Colonic mucosa (tissue), 4 donors: ENCODE measurements around the gene ARHGAP10. TPM values are rescaled to one million over a fixed set of nuclear protein-coding genes. Genes with fewer than 3 reads are reported as not detected.

Source experiments
- DNase-seq: peaks from one replicate; pipeline ENCODE4 v3.0.0-alpha.2; 2020
- H3K27ac ChIP-seq: fragments of 200-600 bp; one replicate; pipeline ENCODE4 v1.8.0; 2021
- H3K27me3 ChIP-seq: fragments of 200-600 bp; one replicate; pipeline ENCODE4 v1.8.0; 2021
- H3K36me3 ChIP-seq: fragments of 200-600 bp; one replicate; pipeline ENCODE4 v1.8.0; 2021
- H3K4me1 ChIP-seq: fragments of 200-600 bp; one replicate; pipeline ENCODE4 v1.8.0; 2021; ENCODE audit warnings: mild to moderate bottlenecking
- H3K4me3 ChIP-seq: fragments of 200-600 bp; one replicate; pipeline ENCODE4 v1.8.0; 2021
- H3K9ac ChIP-seq, 2 donors: one replicate each; pipeline ENCODE4 v1.7.0; 2013; ENCODE audit warnings: control low read depth in 2 of 2, low read depth in 2 of 2, low read length in 2 of 2
- H3K9me3 ChIP-seq: fragments of 200-600 bp; one replicate; pipeline ENCODE4 v1.8.0; 2021
- CTCF ChIP-seq: fragments of 200-600 bp; IDR thresholded peaks from one replicate; pipeline ENCODE4 v1.8.0; 2022; ENCODE audit warnings: antibody characterized with exemption, mild to moderate bottlenecking
- intact Hi-C: fragments of 100-400 bp; cut with DNase I; formaldehyde crosslinking; loops from one replicate; pipeline ENCODE4 v1.14.1; 2022
- total RNA-seq, 2 donors: library from RNA; stranded (reverse); fragmentation: NEBNext Ultra II Directional in 1 of 2; extraction: Animal tissue kit (Norgen Biotek cat#: 25700) in 1 of 2; gene quantifications; one replicate each; pipeline ENCODE4 v1.2.1, GENCODE V29; 2021
- donor health status: healthy.
- donor health status: DM: no; HTN: no; CAD: no.
- donor health status: DM: no; HTN: no; CAD: no.

Gene ARHGAP10
- total RNA-seq, 2 donors from 2014 or later: 4.4 to 7.1 TPM

- no peak overlapping the region for H3K9ac ChIP-seq
- DNase-seq: no peak
- TF ChIP-seq CTCF: no peak
- H3K9me3 ChIP-seq: no peaks in the 10 kb centered on the region
- peaks cover 4% of the 10 kb centered on the region for H3K4me1 ChIP-seq
- intact Hi-C loops: loop anchor here (10.0 kb wide), 1 partner anchor 109 kb away; no protein-coding TSS in a partner anchor
- H3K27ac ChIP-seq: no peak overlapping the region
- no peaks in the 10 kb centered on the region for H3K27me3 ChIP-seq
- H3K36me3 ChIP-seq: no peaks in the 10 kb centered on the region
- no peak overlapping the region for H3K4me3 ChIP-seq
Measured at GRCh38 chr4:148053298-148054003, 321.6 kb downstream of the ARHGAP10 start.

DNA sequence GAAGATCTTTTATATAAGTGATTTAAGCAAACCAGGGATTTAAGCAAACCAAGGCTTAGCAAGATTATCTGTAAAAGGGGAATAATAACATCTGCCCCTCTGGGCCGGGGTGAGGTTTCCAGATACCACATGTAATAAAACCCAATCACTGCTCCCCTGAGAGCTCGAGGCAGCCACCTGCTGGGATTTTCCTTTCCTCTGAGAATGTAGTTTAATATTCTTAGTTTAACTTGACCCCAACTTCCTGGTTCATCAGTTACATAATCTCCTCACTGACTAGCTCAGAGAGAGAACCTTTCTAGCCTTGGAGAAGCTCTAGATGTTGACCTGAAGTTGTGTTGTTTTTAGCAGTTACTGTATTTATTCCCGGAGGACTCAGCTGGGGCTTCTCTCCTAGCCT lies 322.4 kb downstream of the ARHGAP10 start:
- intact Hi-C loops: loop anchor here (10.0 kb wide), 1 partner anchor 109 kb away; no protein-coding TSS in a partner anchor
- H3K27me3 ChIP-seq: no peaks in the 10 kb centered on the region
- no peak overlapping the region for H3K9ac ChIP-seq
- no peak overlapping the region for H3K27ac ChIP-seq
- no peaks in the 10 kb centered on the region for H3K36me3 ChIP-seq
- H3K9me3 ChIP-seq: no peaks in the 10 kb centered on the region
- peak; percentile 33 for DNase-seq
- peaks cover 4% of the 10 kb centered on the region for H3K4me1 ChIP-seq
- TF ChIP-seq CTCF: no peak
- no peak overlapping the region for H3K4me3 ChIP-seq

DNA sequence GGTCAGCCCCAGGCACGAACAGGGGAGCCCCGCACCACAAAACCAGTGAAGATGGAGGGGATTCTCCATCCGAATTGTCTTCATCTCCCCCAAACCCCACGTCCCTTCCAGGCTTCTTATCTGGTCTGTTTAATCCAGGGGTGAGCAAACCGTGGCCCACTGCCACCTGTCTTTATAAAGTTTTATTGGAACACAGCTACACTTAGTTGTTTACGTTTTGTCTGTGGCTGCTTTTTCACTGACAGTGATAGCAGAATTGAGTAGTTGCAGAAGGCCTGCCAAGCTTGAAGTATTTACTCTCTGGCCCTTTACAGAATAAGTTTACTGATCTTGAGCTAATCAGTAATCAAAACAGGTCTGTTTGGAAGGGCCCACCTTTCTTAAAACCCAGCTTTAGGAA lies 324.0 kb downstream of the ARHGAP10 start:
- TF ChIP-seq CTCF: no peak
- Histone ChIP-seq H3K4me1 (peaks cover 8% of the 10 kb centered on the region), H3K36me3 (no peaks in the 10 kb centered on the region), H3K27me3 (no peaks in the 10 kb centered on the region), H3K9me3 (no peaks in the 10 kb centered on the region), H3K4me3 (no peak overlapping the region), H3K9ac (no peak overlapping the region), H3K27ac (no peak overlapping the region)
- no peak for DNase-seq
- intact Hi-C loops: loop anchor here (10.0 kb wide), 1 partner anchor 111 kb away; no protein-coding TSS in a partner anchor

DNA sequence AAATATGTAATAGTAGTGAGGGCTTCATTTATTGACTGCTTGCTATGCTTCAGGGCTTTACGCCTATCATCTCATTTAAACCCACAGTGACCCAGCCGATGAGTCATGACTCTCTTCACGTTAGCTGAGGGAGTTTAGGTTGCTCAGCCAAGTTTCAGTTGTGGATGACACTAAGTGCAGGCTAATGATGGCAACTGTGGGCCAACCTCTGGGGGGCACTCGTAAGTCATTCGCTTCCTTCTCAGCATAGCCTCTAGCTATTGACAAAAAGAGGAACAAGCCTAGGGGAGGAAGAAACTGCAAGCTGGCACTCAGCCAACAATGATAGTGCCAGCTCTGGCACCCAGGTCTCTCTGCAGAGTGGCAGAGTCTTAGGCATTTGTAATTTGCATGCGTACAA lies 325.0 kb downstream of the ARHGAP10 start:
- Histone ChIP-seq H3K36me3 (no peaks in the 10 kb centered on the region), H3K27ac (no peak overlapping the region), H3K4me1 (peaks cover 8% of the 10 kb centered on the region), H3K27me3 (no peaks in the 10 kb centered on the region), H3K9ac (no peak overlapping the region), H3K9me3 (no peaks in the 10 kb centered on the region), H3K4me3 (no peak overlapping the region)
- peak; percentile 20 for TF ChIP-seq CTCF
- DNase-seq: peak; percentile 58
- intact Hi-C loops: loop anchor here (10.0 kb wide), 1 partner anchor 112 kb away; no protein-coding TSS in a partner anchor

DNA sequence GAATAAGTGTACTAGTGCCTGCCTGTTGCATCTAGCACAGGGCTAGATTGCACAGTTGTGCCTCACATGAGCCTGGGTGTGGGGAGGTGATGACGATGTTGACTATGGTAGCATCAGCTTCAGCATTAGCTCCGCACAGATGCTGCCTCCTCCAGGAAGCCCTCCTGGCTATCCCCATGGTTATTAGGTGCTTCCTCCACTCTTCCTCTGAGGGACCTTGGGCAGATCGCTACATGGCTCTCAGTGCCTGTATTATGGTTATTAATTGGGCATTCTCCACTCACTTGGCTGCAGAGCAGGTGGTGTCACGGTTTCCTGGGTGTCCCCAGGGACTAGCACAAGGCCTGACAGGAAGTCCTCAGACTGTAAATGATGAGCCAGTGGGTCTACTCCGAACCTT lies 325.6 kb downstream of the ARHGAP10 start:
- H3K9ac ChIP-seq: no peak overlapping the region
- no peak for TF ChIP-seq CTCF
- H3K9me3 ChIP-seq: no peaks in the 10 kb centered on the region
- DNase-seq: no peak
- H3K27me3 ChIP-seq: no peaks in the 10 kb centered on the region
- H3K27ac ChIP-seq: no peak overlapping the region
- peaks cover 8% of the 10 kb centered on the region for H3K4me1 ChIP-seq
- intact Hi-C loops: loop anchor here (10.0 kb wide), 1 partner anchor 113 kb away; no protein-coding TSS in a partner anchor
- no peaks in the 10 kb centered on the region for H3K36me3 ChIP-seq
- H3K4me3 ChIP-seq: no peak overlapping the region
